Measurements from ENCODE around the gene LBHD2. TPM values are rescaled to one million over a fixed set of nuclear protein-coding genes. Genes with fewer than 3 reads are reported as not detected.

The LBHD2 gene
- polyA plus RNA-seq, 1 of the 3 experiments (the other 2 are of a cell fraction), result not detected

DNA sequence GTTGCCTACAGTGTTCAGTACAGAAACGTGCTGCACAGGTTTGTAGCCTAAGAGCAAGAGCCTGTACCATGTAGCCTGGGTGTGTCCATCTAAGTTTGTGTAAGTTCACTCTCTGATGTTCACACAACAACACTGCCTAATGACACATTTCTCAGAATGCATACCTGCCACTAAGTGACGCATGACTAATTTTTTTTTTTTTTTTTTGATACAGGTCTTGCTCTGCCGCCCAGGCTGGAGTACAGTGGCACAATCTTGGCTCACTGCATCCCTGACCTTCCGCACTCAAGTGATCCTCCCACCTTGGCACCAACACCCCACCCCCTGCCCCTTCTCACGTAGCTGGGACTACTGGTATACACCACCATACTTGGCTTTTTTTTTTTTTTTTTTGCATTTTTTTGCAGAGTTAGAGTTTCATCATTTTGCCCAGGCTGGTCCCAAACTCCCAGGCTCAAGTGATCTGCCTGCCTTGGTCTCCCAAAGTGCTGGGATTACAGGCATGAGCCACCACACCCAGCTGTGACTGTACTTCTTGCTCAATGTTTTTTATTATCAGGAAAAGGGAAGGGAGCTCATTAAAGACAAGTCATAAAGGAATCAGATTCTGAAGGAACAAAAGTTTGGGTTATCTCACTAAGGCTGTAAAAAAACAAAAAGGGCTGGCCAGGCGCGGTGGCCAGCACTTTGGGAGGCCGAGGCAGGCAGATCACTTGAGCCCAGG is 16.6 kb upstream of the LBHD2 start:
- Histone ChIP-seq H4K20me1 (ENCODE audit: insufficient read depth) (no peaks in the 10 kb centered on the region), H3F3A (replicated peaks; ENCODE audit: insufficient read depth) (peaks cover 6% of the 10 kb centered on the region), H3K36me3 (replicated peaks in 1 of 2; ENCODE audit: control insufficient read depth in 1 of 2, insufficient read depth in 2 of 2, low read length in 1 of 2) (no peaks in the 10 kb centered on the region), H3K9ac (no peak overlapping the region), H2AFZ (ENCODE audit: low read depth) (no peak overlapping the region), H3K9me2 (no peaks in the 10 kb centered on the region), H3K4me3 (ENCODE audit: low read depth in 2 of 2, low read length in 1 of 2) (no peak overlapping the region), H3K9me3 (no peaks in the 10 kb centered on the region), H3K27me3 (ENCODE audit: insufficient read depth) (no peaks in the 10 kb centered on the region), H3K79me2 (ENCODE audit: insufficient read depth) (no peaks in the 10 kb centered on the region), H3K4me2 (no peak overlapping the region), H3K4me1 (ENCODE audit: control insufficient read depth in 1 of 2, insufficient read depth in 2 of 2, low read depth in 1 of 2, low read length in 1 of 2) (no peaks in the 10 kb centered on the region), H3K27ac (ENCODE audit: low read depth in 2 of 2, low read length in 1 of 2) (no peak overlapping the region)
- 67% methylated on average over 8 of the region's 8 CpGs for WGBS (ENCODE audit: low lambda C conversion rate)
- DNase-seq, result no peak
- TF ChIP-seq EP300 (IDR thresholded peaks at IDR 0.05; ENCODE audit: borderline replicate concordance in 1 of 2, low read depth in 1 of 2, low read length in 1 of 2) (no peak), MXI1 (IDR thresholded peaks at IDR 0.05; ENCODE audit: low read depth, low read length) (no peak), SIN3A (IDR thresholded peaks at IDR 0.05; ENCODE audit: borderline replicate concordance, low read depth, low read length) (no peak), RAD21 (IDR thresholded peaks at IDR 0.05; ENCODE audit: low read length) (no peak), RXRA (IDR thresholded peaks at IDR 0.05; ENCODE audit: borderline replicate concordance, low read depth) (no peak), FOXM1 (IDR thresholded peaks at IDR 0.05; ENCODE audit: low read depth) (no peak), FOXJ3 (CRISPR knock-in tag; IDR thresholded peaks at IDR 0.05) (no peak), TEAD4 (IDR thresholded peaks at IDR 0.05; ENCODE audit: borderline replicate concordance, insufficient read depth) (no peak), RCOR1 (IDR thresholded peaks at IDR 0.05; ENCODE audit: low read length) (no peak), TAF1 (IDR thresholded peaks at IDR 0.05; ENCODE audit: borderline replicate concordance, low read depth, low read length) (no peak)
- TF ChIP-seq, protein P1, sequence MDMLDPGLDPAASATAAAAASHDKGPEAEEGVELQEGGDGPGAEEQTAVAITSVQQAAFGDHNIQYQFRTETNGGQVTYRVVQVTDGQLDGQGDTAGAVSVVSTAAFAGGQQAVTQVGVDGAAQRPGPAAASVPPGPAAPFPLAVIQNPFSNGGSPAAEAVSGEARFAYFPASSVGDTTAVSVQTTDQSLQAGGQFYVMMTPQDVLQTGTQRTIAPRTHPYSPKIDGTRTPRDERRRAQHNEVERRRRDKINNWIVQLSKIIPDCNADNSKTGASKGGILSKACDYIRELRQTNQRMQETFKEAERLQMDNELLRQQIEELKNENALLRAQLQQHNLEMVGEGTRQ (IDR thresholded peaks at IDR 0.05; ENCODE audit: borderline replicate concordance, low read depth, low read length), result no peak
- TF ChIP-seq, protein P2, sequence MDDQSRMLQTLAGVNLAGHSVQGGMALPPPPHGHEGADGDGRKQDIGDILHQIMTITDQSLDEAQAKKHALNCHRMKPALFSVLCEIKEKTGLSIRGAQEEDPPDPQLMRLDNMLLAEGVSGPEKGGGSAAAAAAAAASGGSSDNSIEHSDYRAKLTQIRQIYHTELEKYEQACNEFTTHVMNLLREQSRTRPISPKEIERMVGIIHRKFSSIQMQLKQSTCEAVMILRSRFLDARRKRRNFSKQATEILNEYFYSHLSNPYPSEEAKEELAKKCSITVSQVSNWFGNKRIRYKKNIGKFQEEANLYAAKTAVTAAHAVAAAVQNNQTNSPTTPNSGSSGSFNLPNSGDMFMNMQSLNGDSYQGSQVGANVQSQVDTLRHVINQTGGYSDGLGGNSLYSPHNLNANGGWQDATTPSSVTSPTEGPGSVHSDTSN (IDR thresholded peaks at IDR 0.05), result no peak
- TF ChIP-seq, protein P3, sequence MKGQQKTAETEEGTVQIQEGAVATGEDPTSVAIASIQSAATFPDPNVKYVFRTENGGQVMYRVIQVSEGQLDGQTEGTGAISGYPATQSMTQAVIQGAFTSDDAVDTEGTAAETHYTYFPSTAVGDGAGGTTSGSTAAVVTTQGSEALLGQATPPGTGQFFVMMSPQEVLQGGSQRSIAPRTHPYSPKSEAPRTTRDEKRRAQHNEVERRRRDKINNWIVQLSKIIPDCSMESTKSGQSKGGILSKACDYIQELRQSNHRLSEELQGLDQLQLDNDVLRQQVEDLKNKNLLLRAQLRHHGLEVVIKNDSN (IDR thresholded peaks at IDR 0.05; ENCODE audit: borderline replicate concordance, low read depth), result no peak
- TF ChIP-seq, protein P4, sequence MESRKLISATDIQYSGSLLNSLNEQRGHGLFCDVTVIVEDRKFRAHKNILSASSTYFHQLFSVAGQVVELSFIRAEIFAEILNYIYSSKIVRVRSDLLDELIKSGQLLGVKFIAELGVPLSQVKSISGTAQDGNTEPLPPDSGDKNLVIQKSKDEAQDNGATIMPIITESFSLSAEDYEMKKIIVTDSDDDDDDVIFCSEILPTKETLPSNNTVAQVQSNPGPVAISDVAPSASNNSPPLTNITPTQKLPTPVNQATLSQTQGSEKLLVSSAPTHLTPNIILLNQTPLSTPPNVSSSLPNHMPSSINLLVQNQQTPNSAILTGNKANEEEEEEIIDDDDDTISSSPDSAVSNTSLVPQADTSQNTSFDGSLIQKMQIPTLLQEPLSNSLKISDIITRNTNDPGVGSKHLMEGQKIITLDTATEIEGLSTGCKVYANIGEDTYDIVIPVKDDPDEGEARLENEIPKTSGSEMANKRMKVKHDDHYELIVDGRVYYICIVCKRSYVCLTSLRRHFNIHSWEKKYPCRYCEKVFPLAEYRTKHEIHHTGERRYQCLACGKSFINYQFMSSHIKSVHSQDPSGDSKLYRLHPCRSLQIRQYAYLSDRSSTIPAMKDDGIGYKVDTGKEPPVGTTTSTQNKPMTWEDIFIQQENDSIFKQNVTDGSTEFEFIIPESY (IDR thresholded peaks at IDR 0.05; ENCODE audit: borderline replicate concordance, low read depth), result no peak
- TF ChIP-seq, protein P5, sequence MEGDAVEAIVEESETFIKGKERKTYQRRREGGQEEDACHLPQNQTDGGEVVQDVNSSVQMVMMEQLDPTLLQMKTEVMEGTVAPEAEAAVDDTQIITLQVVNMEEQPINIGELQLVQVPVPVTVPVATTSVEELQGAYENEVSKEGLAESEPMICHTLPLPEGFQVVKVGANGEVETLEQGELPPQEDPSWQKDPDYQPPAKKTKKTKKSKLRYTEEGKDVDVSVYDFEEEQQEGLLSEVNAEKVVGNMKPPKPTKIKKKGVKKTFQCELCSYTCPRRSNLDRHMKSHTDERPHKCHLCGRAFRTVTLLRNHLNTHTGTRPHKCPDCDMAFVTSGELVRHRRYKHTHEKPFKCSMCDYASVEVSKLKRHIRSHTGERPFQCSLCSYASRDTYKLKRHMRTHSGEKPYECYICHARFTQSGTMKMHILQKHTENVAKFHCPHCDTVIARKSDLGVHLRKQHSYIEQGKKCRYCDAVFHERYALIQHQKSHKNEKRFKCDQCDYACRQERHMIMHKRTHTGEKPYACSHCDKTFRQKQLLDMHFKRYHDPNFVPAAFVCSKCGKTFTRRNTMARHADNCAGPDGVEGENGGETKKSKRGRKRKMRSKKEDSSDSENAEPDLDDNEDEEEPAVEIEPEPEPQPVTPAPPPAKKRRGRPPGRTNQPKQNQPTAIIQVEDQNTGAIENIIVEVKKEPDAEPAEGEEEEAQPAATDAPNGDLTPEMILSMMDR (IDR thresholded peaks at IDR 0.05), result no peak
- CTCF ChIA-PET, result interaction anchor here (0.9 to 1.2 kb wide), 3 partner anchors 11 to 356 kb away, joined by 3 to 8 read pairs (median 3); partner anchors contain the start of gene CDC42BPB
- POLR2A ChIA-PET, result no interaction called here
